Brain microvascular endothelial cell (primary cell): Measurements from ENCODE around the gene TAF1B.

Experiments
- DNase-seq: peaks from one replicate; pipeline ENCODE4 v3.0.0-alpha.2; 2020
- H3K27ac ChIP-seq: fragments of 250-450 bp; sonication (Bioruptor Pico); 2 replicates; pipeline ENCODE4 v1.5.1; 2020; ENCODE audit warnings: mild to moderate bottlenecking, moderate library complexity
- H3K27me3 ChIP-seq: fragments of 250-450 bp; sonication (Bioruptor Pico); replicated peaks from 2 replicates; pipeline ENCODE4 v1.5.1; 2020; ENCODE audit warnings: mild to moderate bottlenecking
- H3K36me3 ChIP-seq: fragments of 250-450 bp; sonication (Bioruptor Pico); replicated peaks from 2 replicates; pipeline ENCODE4 v1.5.1; 2020; ENCODE audit warnings: mild to moderate bottlenecking
- H3K4me3 ChIP-seq: 2 replicates; pipeline ENCODE4 v1.5.1; 2011; ENCODE audit warnings: low read depth, mild to moderate bottlenecking, control low read depth, low read length, moderate library complexity
- in situ Hi-C: cut with HindIII; loops from 2 replicates; pipeline ENCODE4 v1.10.0; 2017; ENCODE audit warnings: low sequenced_read_pairs, low pct_ligation_motif_present
- TF ChIP-seq, protein P1 (sequence below): IDR thresholded peaks from 2 replicates; pipeline ENCODE4 v1.5.1; 2011; ENCODE audit warnings: low read depth, mild to moderate bottlenecking, moderate library complexity, low read length, control low read depth, inconsistent platforms; ENCODE audit errors: missing control alignments

TAF1B gene

GRCh38 chr2:9974343-9974742 lies 131.1 kb downstream of the TAF1B start:
- in situ Hi-C loops = no loop called here

DNA sequence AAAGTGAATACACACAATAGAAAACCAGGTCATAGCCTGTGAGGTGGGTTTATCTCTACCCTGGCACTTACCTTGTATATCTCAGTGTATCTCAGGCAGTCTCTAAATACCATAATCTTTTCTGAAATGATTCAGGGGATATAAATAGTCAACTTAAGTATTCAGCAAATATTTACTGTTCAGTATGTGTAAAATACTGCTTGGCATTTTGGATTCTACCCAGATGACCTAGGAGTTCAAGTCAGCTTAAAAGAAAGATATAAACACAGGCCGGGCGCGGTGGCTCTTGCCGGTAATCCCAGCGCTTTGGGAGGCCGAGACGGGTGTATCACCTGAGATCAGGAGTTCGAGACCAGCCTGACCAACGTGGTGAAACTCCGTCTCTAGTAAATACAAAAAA lies 132.1 kb downstream of the TAF1B start:
- in situ Hi-C loops = no loop called here

More at GRCh38 chr2:9974343-9974742, 131.1 kb downstream of the TAF1B start:
- Histone ChIP-seq H3K36me3 (no peaks in the 10 kb centered on the region), H3K27ac (no peak overlapping the region), H3K27me3 (no peaks in the 10 kb centered on the region), H3K4me3 (no peak overlapping the region)
- TF ChIP-seq, protein P1, sequence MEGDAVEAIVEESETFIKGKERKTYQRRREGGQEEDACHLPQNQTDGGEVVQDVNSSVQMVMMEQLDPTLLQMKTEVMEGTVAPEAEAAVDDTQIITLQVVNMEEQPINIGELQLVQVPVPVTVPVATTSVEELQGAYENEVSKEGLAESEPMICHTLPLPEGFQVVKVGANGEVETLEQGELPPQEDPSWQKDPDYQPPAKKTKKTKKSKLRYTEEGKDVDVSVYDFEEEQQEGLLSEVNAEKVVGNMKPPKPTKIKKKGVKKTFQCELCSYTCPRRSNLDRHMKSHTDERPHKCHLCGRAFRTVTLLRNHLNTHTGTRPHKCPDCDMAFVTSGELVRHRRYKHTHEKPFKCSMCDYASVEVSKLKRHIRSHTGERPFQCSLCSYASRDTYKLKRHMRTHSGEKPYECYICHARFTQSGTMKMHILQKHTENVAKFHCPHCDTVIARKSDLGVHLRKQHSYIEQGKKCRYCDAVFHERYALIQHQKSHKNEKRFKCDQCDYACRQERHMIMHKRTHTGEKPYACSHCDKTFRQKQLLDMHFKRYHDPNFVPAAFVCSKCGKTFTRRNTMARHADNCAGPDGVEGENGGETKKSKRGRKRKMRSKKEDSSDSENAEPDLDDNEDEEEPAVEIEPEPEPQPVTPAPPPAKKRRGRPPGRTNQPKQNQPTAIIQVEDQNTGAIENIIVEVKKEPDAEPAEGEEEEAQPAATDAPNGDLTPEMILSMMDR = no peak
- DNase-seq = no peak

GRCh38 chr2:9975805-9976447 lies 132.7 kb downstream of the TAF1B start:
- no peaks in the 10 kb centered on the region for H3K36me3 ChIP-seq
- no peaks in the 10 kb centered on the region for H3K27me3 ChIP-seq
- H3K27ac ChIP-seq = no peak overlapping the region
- peak; percentile 97 for DNase-seq
- H3K4me3 ChIP-seq = no peak overlapping the region
- TF ChIP-seq, protein P1 = no peak
- in situ Hi-C loops = no loop called here

More for the DNA sequence above, 132.1 kb downstream of the TAF1B start:
- no peak overlapping the region for H3K27ac ChIP-seq
- no peaks in the 10 kb centered on the region for H3K36me3 ChIP-seq
- H3K27me3 ChIP-seq = no peaks in the 10 kb centered on the region
- no peak for DNase-seq
- TF ChIP-seq, protein P1 = no peak
- no peak overlapping the region for H3K4me3 ChIP-seq

DNA sequence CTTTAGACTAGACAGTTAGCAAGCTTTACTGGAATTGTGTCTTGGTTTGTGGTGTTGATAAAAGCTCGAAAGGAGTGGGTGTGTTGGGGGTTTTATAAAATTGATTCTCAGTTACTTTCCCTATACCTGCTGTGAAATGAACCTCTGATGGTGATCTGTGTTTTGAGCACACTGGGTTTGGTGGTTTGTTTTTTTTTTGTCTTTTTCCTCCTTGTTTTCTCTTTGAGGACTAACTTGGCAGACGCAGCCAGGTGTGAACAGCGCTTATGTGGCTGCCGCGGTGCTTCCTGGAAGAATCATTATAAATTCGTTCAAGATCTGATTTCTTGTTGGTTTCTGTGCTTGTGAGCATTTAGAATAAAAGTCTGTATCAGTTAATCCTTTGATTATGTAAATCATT lies 136.7 kb downstream of the TAF1B start:
- no peaks in the 10 kb centered on the region for H3K27me3 ChIP-seq
- H3K36me3 ChIP-seq = no peaks in the 10 kb centered on the region
- H3K4me3 ChIP-seq = no peak overlapping the region
- TF ChIP-seq, protein P1 = no peak
- H3K27ac ChIP-seq = no peak overlapping the region
- no peak for DNase-seq
- in situ Hi-C loops = no loop called here

DNA sequence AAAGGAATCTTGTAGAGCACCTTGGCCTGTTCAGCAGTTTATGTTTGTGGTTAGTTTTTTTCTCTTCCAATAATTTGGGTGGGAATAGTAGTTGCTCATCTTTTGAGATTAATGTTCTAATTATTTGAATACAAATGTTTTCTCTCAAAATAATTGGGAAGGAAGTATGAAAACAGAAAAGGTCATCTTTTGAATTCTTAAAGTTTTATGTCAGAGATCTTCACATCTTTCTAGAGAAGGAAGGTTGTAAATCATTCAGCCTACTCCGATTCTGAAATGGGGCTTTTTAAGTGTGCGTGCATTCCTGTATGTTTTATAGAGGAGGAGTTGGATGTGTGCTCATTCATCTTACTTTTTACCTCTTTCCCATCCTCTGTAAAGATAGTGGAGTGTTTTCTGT lies 137.2 kb downstream of the TAF1B start:
- Histone ChIP-seq H3K27me3 (no peaks in the 10 kb centered on the region), H3K4me3 (no peak overlapping the region), H3K27ac (no peak overlapping the region), H3K36me3 (no peaks in the 10 kb centered on the region)
- TF ChIP-seq, protein P1 = no peak
- no peak for DNase-seq
- in situ Hi-C loops = no loop called here

- H3K36me3 ChIP-seq = no peaks in the 10 kb centered on the region
- no peak overlapping the region for H3K4me3 ChIP-seq
- TF ChIP-seq, protein P1 = no peak
- in situ Hi-C loops = no loop called here
- no peak overlapping the region for H3K27ac ChIP-seq
- no peaks in the 10 kb centered on the region for H3K27me3 ChIP-seq
- no peak for DNase-seq
Observed at GRCh38 chr2:9981655-9982054, 138.4 kb downstream of the TAF1B start.
